ENCODE measurements around the gene MSRB1. TPM values are rescaled to one million over a fixed set of nuclear protein-coding genes. Genes with fewer than 3 reads are reported as not detected.

Gene MSRB1
- total and polyA plus RNA-seq, 2 of the 13 experiments (the other 11 are each of a cell fraction or from before 2014, with no cell fraction given) = 32.1 to 75.4 TPM

GRCh38 chr16:1929578-1930337, 13.2 kb downstream of the MSRB1 start (continued):
- TF ChIP-seq ZNF484 (CRISPR knock-in tag; IDR thresholded peaks at IDR 0.05; ENCODE audit: borderline replicate concordance, low read depth) = no peak
- TF ChIP-seq IKZF4 (CRISPR knock-in tag; IDR thresholded peaks at IDR 0.05; ENCODE audit: borderline replicate concordance, low read depth, not compliant biosample characterization) = peak; percentile 89
- TF ChIP-seq TBP (CRISPR knock-in tag; IDR thresholded peaks at IDR 0.05) = no peak
- no peak for TF ChIP-seq MNT (IDR thresholded peaks at IDR 0.05)
- no peak for TF ChIP-seq ZNF382 (CRISPR knock-in tag; IDR thresholded peaks at IDR 0.05; ENCODE audit: borderline replicate concordance)
- TF ChIP-seq SSRP1 (CRISPR knock-in tag; IDR thresholded peaks at IDR 0.05) = no peak
- 0 out of 2 replicates have a peak, but pooled peaks have one; percentile 14 for TF ChIP-seq GATA4 (IDR thresholded peaks at IDR 0.05; ENCODE audit: borderline replicate concordance, low read depth)
- TF ChIP-seq ZNF256 (CRISPR knock-in tag; conservative IDR thresholded peaks at IDR 0.05) = peak; percentile 83
- no peak for TF ChIP-seq ZNF652 (CRISPR knock-in tag; IDR thresholded peaks at IDR 0.05; ENCODE audit: borderline replicate concordance, low read depth)
- TF ChIP-seq, protein P1, sequence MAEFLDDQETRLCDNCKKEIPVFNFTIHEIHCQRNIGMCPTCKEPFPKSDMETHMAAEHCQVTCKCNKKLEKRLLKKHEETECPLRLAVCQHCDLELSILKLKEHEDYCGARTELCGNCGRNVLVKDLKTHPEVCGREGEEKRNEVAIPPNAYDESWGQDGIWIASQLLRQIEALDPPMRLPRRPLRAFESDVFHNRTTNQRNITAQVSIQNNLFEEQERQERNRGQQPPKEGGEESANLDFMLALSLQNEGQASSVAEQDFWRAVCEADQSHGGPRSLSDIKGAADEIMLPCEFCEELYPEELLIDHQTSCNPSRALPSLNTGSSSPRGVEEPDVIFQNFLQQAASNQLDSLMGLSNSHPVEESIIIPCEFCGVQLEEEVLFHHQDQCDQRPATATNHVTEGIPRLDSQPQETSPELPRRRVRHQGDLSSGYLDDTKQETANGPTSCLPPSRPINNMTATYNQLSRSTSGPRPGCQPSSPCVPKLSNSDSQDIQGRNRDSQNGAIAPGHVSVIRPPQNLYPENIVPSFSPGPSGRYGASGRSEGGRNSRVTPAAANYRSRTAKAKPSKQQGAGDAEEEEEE (CRISPR knock-in tag; IDR thresholded peaks at IDR 0.05; ENCODE audit: borderline replicate concordance) = no peak
- TF ChIP-seq RFXANK (CRISPR knock-in tag; IDR thresholded peaks at IDR 0.05) = no peak
- TF ChIP-seq, protein P2, sequence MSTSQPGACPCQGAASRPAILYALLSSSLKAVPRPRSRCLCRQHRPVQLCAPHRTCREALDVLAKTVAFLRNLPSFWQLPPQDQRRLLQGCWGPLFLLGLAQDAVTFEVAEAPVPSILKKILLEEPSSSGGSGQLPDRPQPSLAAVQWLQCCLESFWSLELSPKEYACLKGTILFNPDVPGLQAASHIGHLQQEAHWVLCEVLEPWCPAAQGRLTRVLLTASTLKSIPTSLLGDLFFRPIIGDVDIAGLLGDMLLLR (CRISPR knock-in tag; IDR thresholded peaks at IDR 0.05) = peak; percentile 79; the same call in 1 of the 2 replicates
- no peak for TF ChIP-seq ZNF891 (CRISPR knock-in tag; IDR thresholded peaks at IDR 0.05)
- peak; percentile 87 for TF ChIP-seq ZNF883 (CRISPR knock-in tag; IDR thresholded peaks at IDR 0.05; ENCODE audit: not compliant biosample characterization)
- no peak for TF ChIP-seq ZNF7 (CRISPR knock-in tag; IDR thresholded peaks at IDR 0.05)
- TF ChIP-seq ADNP (CRISPR knock-in tag; IDR thresholded peaks at IDR 0.05) = no peak
- TF ChIP-seq MZF1 (CRISPR knock-in tag; IDR thresholded peaks at IDR 0.05; ENCODE audit: borderline replicate concordance) = no peak
- TF ChIP-seq POLR2G (IDR thresholded peaks at IDR 0.05; ENCODE audit: low read depth, low read length) = peak; percentile 60
- TF ChIP-seq ZFP82 (CRISPR knock-in tag; IDR thresholded peaks at IDR 0.05; ENCODE audit: borderline replicate concordance) = peak; percentile 55; the same call in 1 of the 2 replicates
- no peak for TF ChIP-seq ATF1 (CRISPR knock-in tag; IDR thresholded peaks at IDR 0.05)
- TF ChIP-seq, protein P3, sequence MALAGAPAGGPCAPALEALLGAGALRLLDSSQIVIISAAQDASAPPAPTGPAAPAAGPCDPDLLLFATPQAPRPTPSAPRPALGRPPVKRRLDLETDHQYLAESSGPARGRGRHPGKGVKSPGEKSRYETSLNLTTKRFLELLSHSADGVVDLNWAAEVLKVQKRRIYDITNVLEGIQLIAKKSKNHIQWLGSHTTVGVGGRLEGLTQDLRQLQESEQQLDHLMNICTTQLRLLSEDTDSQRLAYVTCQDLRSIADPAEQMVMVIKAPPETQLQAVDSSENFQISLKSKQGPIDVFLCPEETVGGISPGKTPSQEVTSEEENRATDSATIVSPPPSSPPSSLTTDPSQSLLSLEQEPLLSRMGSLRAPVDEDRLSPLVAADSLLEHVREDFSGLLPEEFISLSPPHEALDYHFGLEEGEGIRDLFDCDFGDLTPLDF (CRISPR knock-in tag; IDR thresholded peaks at IDR 0.05) = peak; percentile 67; the same call in 1 of the 2 replicates
- no peak for TF ChIP-seq CEBPG (CRISPR knock-in tag; IDR thresholded peaks at IDR 0.05)
- no peak for TF ChIP-seq SUZ12 (IDR thresholded peaks at IDR 0.05; ENCODE audit: low read depth, low read length)
- no peak for TF ChIP-seq HDAC6 (IDR thresholded peaks at IDR 0.05; ENCODE audit: low read depth, low read length)
- no peak for TF ChIP-seq PHB2 (IDR thresholded peaks at IDR 0.05; ENCODE audit: partially characterized antibody)
- peak; percentile 90; the same call in 1 of the 2 replicates for TF ChIP-seq KDM5B (CRISPR knock-in tag; IDR thresholded peaks at IDR 0.05; ENCODE audit: borderline replicate concordance)
- TF ChIP-seq AGO1 (IDR thresholded peaks at IDR 0.05; ENCODE audit: low read depth, low read length, poor library complexity, severe bottlenecking) = no peak

Measured in HepG2 (cell line).